MM.1S (cell line): ENCODE data around the gene MSMP.
A peak's percentile ranks its signal among the peaks of the same experiment; 100 is the strongest.

Experiments
- DNase-seq: peaks from one replicate; pipeline ENCODE4 v3.0.0-alpha.2; 2015
- H2AFZ ChIP-seq: fragments of 300-600 bp; sonication (generic); 2 replicates; pipeline ENCODE4 v1.6.0; 2016; ENCODE audit warnings: antibody characterized with exemption, low read length
- H3F3A ChIP-seq: fragments of 300-600 bp; sonication (generic); 2 replicates; pipeline ENCODE4 v1.6.1; 2016; ENCODE audit warnings: mild to moderate bottlenecking, antibody characterized with exemption, low read length, moderate library complexity, mixed read lengths; ENCODE audit not compliant: insufficient read depth
- H3K27ac ChIP-seq: fragments of 300-600 bp; sonication (generic); 2 replicates; pipeline ENCODE4 v1.5.1; 2016; ENCODE audit warnings: mild to moderate bottlenecking, low read length
- H3K27me3 ChIP-seq: fragments of 300-600 bp; sonication (generic); replicated peaks from 2 replicates; pipeline ENCODE4 v1.6.0; 2016; ENCODE audit warnings: low read length; ENCODE audit not compliant: insufficient read depth
- H3K36me3 ChIP-seq: fragments of 300-600 bp; sonication (generic); replicated peaks from 2 replicates; pipeline ENCODE4 v1.6.1; 2016; ENCODE audit warnings: mild to moderate bottlenecking, low read length, mixed read lengths; ENCODE audit not compliant: insufficient read depth
- H3K4me1 ChIP-seq: fragments of 300-600 bp; sonication (generic); 2 replicates; pipeline ENCODE4 v1.6.1; 2016; ENCODE audit warnings: low read length, mixed read lengths
- H3K4me2 ChIP-seq: fragments of 300-600 bp; sonication (generic); 2 replicates; pipeline ENCODE4 v1.6.0; 2016; ENCODE audit warnings: low read depth, low read length
- H3K4me3 ChIP-seq: fragments of 300-600 bp; sonication (generic); 2 replicates; pipeline ENCODE4 v1.5.1; 2016; ENCODE audit warnings: low read length, mixed read lengths
- H3K79me2 ChIP-seq: fragments of 300-600 bp; sonication (generic); 2 replicates; pipeline ENCODE4 v1.6.1; 2016; ENCODE audit warnings: mixed run types, low read length, mixed read lengths
- H3K9ac ChIP-seq: fragments of 300-600 bp; sonication (generic); 2 replicates; pipeline ENCODE4 v1.6.1; 2016; ENCODE audit warnings: low read length, mixed read lengths
- H3K9me2 ChIP-seq: fragments of 300-600 bp; sonication (generic); replicated peaks from 2 replicates; pipeline ENCODE4 v1.6.1; 2016; ENCODE audit warnings: mild to moderate bottlenecking, low read length, mixed read lengths; ENCODE audit not compliant: insufficient read depth
- H3K9me3 ChIP-seq: fragments of 300-600 bp; sonication (generic); replicated peaks from 2 replicates; pipeline ENCODE4 v1.6.1; 2016; ENCODE audit warnings: mild to moderate bottlenecking, low read length, mixed read lengths; ENCODE audit not compliant: insufficient read depth
- H4K20me1 ChIP-seq: fragments of 300-600 bp; sonication (generic); 2 replicates; pipeline ENCODE4 v1.6.1; 2016; ENCODE audit warnings: mild to moderate bottlenecking, low read length, moderate library complexity, mixed read lengths; ENCODE audit not compliant: insufficient read depth
- CTCF ChIP-seq: fragments of 300-600 bp; sonication (generic); IDR thresholded peaks from 2 replicates; pipeline ENCODE4 v1.5.1; 2016; ENCODE audit warnings: antibody characterized with exemption, low read length, mixed read lengths
- EZH2 ChIP-seq: fragments of 300-600 bp; sonication (generic); optimal IDR thresholded peaks from 2 replicates; pipeline ENCODE3; 2017; ENCODE audit warnings: low read depth, mild to moderate bottlenecking, antibody characterized with exemption, low read length, mixed read lengths
- EZH2phosphoT487 ChIP-seq: fragments of 300-600 bp; sonication (generic); IDR thresholded peaks from 2 replicates; pipeline ENCODE4 v1.6.1; 2018; ENCODE audit warnings: antibody characterized with exemption, low read length

The MSMP gene

DNA sequence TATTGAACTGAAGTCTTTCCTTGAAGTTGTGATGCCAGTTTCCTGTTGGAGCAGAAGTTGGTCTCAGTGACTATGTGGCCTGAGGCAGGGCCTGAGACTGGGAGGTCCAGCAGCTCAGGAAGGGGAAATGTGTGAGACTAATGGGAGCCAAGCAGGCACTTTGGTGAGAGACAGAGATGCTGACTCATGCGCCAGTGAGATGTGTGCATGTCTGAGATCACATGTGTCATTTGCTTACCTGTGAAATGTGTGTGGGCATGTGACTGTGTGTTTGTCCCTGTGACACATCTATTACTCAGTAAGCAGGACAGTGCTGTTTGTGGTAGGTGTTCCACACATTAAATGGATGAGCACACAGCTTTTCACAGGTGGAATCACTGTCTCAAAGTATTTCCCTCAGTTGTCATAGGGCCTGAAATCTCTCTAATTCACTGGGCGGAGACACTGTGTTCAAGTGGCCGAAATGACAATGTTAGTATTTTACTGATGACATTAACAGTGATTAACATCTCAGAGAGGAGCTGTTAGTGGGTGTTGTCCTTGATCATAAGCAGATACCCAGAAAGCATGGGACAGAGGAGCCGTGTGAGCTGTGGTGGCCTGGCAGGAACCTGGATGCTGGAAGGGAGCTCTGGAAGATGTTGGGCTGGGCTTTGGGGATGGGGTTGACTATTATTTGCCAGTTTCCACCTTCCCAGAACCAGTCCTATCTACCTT, 44.7 kb upstream of the MSMP start:
- H3K9me3 ChIP-seq: no peaks in the 10 kb centered on the region
- peaks cover 5% of the 10 kb centered on the region; the same call in 1 of the 2 replicates for H3K27me3 ChIP-seq
- no peak overlapping the region for H3K27ac ChIP-seq
- H3K4me2 ChIP-seq: no peak overlapping the region
- no peaks in the 10 kb centered on the region for H4K20me1 ChIP-seq
- H2AFZ ChIP-seq: no peak overlapping the region
- H3K4me1 ChIP-seq: peaks cover 23% of the 10 kb centered on the region
- no peaks in the 10 kb centered on the region for H3K36me3 ChIP-seq
- no peak overlapping the region for H3K4me3 ChIP-seq
- TF ChIP-seq EZH2 (no peak), CTCF (no peak), EZH2phosphoT487 (no peak)
- H3F3A ChIP-seq: 0 out of 2 replicates have a peak, but pooled peaks cover 5% of the 10 kb centered on the region
- H3K79me2 ChIP-seq: no peaks in the 10 kb centered on the region
- no peaks in the 10 kb centered on the region for H3K9me2 ChIP-seq
- peak; percentile 43 for DNase-seq
- H3K9ac ChIP-seq: no peak overlapping the region

DNA sequence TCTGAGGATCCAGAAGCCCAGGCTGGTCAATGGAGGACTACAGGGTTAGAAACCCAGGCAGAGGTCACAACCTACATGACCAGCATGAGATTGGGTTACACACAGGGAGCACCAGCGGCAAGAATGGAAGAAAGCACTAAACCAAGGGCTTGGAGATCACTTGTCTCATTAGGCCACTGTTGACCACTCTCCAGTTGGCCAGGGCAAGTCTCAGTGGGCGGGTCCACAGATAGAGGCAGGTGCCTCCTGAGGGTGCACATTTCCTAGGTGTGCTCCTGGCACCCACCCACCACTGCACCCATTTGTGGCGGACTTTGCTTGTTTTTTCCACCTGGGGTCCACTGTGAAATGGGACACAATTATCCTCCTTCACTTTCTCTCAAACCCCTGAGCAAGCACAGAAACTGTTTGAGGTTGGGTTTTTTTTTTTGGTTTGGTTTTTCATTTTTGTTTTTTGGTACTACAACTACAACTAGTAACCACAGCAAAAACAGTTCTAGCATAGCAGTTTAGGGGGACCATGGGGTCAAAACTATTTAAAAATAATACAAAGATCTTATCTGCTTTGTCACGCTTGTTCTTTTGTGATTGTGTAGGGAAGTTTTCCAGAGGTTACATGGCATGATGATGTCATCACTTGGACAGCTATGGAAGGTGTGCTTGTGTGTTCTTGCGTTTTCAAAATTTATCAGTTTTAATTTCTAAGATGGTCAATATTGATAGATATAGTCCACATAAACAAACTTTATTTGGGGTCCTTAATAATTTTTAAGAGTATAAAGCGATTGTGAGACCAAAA, 43.4 kb upstream of the MSMP start:
- Histone ChIP-seq H3K36me3 (no peaks in the 10 kb centered on the region), H3K27me3 (peaks cover 5% of the 10 kb centered on the region; the same call in 1 of the 2 replicates), H3F3A (0 out of 2 replicates have a peak, but pooled peaks cover 5% of the 10 kb centered on the region), H3K4me2 (peak overlapping the region; percentile 9; the same call in 1 of the 2 replicates), H4K20me1 (no peaks in the 10 kb centered on the region), H2AFZ (no peak overlapping the region), H3K9me3 (no peaks in the 10 kb centered on the region), H3K79me2 (no peaks in the 10 kb centered on the region), H3K4me1 (peaks cover 23% of the 10 kb centered on the region), H3K4me3 (no peak overlapping the region), H3K9me2 (no peaks in the 10 kb centered on the region), H3K9ac (no peak overlapping the region), H3K27ac (no peak overlapping the region)
- DNase-seq: peak; percentile 37
- no peak for TF ChIP-seq EZH2
- TF ChIP-seq EZH2phosphoT487: no peak
- TF ChIP-seq CTCF: no peak

DNA sequence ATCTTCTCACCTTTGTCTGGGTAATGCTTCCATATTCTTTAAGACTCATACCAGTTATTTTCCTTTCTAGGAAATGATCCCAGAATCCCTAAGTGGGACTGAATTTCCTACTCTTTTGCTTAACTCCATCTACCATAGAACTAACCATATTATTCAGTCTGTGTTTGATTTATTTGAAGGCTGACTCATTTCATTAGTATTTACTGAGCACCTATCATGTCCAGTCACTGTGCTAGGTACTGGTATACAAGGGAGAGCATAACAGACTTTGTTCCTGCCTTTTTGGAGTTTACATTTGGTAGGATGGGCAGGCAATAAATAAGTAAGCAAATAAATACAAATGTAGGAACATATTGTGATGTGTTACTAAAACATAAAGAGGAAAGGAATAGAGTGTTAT, 41.6 kb upstream of the MSMP start:
- Histone ChIP-seq H4K20me1 (no peaks in the 10 kb centered on the region), H3K4me2 (no peak overlapping the region), H3K9ac (no peak overlapping the region), H3K27me3 (peaks cover 5% of the 10 kb centered on the region; the same call in 1 of the 2 replicates), H3K9me3 (no peaks in the 10 kb centered on the region), H3K27ac (no peak overlapping the region), H3F3A (0 out of 2 replicates have a peak, but pooled peaks cover 5% of the 10 kb centered on the region), H3K4me3 (no peak overlapping the region), H3K36me3 (no peaks in the 10 kb centered on the region), H3K4me1 (peaks cover 23% of the 10 kb centered on the region), H3K9me2 (no peaks in the 10 kb centered on the region), H3K79me2 (no peaks in the 10 kb centered on the region), H2AFZ (no peak overlapping the region)
- TF ChIP-seq CTCF (no peak), EZH2phosphoT487 (no peak), EZH2 (no peak)
- DNase-seq: no peak
